Endometrial microvascular endothelial cells (primary cell): ENCODE results near the gene CP. TPM values are rescaled to one million over a fixed set of nuclear protein-coding genes. Genes with fewer than 3 reads are reported as not detected.
"Not testable (repeated sequence)": the region's sequence is repeated elsewhere in the genome, so short reads cannot be mapped to it uniquely, and the experiment has no call there.

Source experiments
- in situ Hi-C: cut with HindIII; loops from 2 replicates; pipeline ENCODE4 v1.10.0; 2017; ENCODE audit warnings: low sequenced_read_pairs, low pct_unique_long_range_greater_than_20kb; ENCODE audit errors: inconsistent ontology term
- total RNA-seq: library from RNA; depleted of rRNA; stranded (reverse); fragments of >200 nt; gene quantifications from one replicate; pipeline ENCODE4 v1.2.3, GENCODE V29; 2015; ENCODE audit errors: inconsistent ontology term

Gene CP
- not detected for total RNA-seq

DNA sequence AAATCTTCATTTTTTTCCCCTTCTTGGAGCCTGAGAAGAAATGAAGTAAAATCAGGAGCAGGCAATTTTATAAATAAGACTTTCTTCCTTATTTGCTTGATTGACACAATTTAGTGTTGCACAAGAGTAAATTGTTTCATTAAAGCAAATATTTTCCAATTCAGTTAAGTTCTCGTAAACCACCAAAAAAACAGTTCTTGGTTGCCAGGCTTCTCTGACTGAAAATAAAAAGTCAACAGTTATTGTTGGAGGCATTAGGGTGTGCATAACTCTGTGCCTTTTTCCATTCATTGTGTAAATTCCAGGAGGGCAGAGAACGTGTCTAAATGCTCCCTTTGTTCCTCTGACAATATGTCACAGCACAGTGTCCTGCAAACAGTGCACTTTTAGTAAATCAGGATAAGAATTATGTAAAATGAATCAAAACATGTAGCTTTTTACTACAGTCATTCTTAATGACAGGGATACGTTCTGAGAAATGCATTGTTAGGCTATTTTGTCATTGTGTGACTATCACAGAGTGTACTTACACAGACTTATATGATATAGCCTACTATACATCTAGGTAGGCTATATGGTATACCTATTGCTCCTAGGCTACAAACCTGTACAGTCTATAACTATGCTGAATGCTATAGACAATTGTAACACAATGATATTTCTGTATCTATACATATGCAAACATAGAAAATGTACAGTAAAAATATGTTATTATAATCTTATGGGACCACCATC is at the start of gene CP:
CP (minus strand) TSS at position 47 of the 735 bp plus-strand sequence; CDS start at position 10, 37 bp downstream.
- in situ Hi-C loops: no loop called here

DNA sequence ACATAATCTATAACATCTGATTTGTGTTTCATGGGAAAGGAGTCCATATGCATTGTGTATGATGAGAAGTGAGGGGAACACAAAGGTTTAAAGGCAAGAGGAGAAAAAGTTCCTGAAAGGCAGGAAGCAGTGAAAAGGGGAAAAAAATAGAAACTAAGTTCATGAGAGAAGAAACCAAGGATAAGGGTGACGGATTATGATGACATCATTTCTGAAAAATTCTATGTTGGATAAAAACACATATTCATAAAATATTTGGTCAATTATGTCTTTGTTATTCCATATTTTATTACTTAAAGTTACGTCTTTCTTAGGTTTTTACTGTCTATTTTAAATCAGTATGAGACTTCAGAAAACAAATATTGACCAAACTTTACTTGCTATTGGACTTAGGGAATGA is 48.6 kb upstream of the CP start:
- in situ Hi-C loops: no loop called here

DNA sequence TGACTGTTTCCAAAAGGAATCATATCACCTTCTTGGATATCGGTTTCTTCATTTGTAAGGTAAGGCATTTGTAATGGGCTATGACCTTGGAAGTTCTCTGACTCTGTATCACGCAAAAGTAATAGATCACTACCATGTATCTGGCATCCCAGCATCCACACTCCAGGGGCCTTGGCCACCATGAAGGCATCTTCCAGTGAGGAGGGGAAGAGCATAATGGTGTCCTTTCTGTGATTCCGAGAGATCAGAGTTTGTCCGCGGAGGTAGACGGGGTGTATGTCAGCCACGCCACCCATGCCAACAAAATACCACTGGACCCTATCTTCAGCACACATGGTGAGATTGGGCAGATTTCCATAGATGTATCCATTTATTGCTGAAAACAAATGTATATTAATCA is 48.1 kb upstream of the CP start:
- in situ Hi-C loops: no loop called here

DNA sequence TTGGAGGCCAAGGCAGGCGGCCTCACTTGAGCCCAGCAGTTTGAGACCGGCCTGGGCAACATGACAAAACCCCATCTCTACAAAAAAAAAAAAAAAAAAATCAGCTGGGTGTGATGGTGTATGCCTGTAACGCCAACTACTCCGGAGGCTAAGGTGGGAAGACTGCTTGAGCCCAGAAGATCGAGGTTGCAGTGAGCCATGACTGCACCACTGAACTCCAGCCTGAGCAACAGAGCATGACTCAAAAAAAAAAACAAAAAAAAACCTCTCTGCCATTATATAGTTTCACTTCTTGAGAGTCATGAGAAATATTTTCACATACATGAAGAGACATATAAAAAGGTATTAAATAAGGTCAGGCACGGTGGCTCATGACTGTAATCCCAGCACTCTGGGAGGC is 45.9 kb upstream of the CP start:
- in situ Hi-C loops: no loop called here

DNA sequence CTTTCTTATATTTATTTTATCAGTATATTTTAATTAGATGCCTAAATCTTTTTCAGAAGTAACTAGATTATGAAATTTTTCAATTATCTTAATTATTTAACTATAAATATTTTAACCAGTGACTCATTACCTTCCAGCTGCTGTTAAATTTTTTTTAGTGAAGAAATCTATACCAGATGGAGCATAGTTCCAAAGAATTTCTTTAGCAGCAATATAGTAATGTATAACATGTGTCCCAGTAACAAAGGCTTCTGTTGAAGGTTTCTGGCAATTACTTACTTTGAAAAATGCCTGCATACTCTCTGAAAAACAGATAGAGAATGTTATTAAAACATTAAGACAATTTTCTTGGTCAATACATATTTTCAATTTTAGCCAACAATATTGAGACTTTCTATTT is 45.1 kb upstream of the CP start:
- in situ Hi-C loops: no loop called here

DNA sequence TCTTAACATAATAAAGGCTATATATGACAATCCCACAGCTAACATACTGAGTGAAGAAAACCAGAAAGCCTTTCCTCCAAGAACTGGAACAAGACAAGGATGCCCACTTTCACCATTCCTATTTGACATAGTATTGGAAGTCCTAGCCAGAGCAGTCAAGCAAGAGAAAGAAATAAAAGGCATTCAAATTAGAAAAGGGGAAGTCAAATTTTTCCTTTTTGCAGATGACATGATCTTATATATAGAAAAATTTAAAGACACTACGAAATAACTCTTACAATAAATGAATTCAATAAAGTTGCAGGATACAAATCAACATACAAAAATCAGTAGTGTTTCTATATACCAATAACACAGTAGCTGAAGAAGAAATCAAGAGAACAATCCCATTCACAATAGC is 42.2 kb upstream of the CP start:
- in situ Hi-C loops: no loop called here

DNA sequence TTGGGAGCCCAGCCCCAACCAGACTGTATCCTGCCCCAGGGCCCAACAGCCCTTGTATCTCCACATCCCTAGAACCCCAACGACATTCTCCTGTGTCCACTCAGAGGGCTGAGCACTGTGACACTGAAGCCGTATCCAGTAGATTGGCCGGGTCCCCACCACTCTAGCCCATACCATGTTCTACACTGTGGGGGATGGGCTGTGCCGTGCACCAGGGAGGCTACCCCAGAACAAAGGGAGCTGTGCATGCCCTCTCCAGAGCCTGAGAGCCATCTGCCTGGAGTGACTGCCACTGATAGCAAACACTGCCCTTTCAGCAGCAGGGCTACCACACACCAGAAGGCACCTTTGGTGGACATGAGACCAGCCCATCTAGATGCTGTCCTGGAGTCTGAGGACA is 37.1 kb upstream of the CP start:
- in situ Hi-C loops: no loop called here

DNA sequence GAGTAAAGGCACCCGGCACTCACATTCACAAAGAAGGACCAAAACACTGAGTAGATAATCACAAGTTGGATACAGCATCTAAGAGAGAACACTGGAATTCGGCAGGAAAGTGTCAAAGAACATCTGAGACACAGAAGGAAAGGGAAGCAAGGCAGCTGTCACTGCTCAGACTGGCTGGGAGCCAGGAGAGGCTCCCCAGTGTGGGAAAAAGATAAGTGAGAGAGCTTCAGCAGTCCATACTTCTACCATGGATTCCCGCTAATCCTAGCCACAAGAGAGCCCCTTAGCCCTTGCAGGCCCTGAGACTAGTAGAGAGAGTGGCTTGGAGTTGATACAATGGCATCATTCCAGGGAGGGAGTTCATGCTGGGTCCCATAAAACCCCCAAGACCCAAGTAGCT is 36.7 kb upstream of the CP start:
- in situ Hi-C loops: no loop called here

DNA sequence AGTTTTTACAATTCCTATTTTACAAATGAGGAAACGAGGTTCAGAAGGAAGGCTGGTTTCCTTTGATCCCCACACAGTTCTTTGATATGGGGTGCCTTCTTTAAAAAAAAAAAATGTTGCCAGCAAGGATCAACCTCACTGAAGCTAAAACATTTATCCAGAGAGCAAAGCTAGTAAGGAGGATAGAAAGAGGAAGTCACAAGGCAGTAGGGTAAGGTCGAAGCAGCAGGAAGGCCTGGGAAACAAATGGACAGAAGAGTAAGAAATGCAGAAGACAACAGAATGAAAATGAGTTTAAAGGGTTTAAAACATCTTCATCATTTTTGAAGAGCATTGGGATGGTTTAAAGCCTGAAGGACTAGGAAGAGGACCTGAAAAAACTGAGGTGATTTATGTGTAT is 30.6 kb upstream of the CP start:
- in situ Hi-C loops: no loop called here

DNA sequence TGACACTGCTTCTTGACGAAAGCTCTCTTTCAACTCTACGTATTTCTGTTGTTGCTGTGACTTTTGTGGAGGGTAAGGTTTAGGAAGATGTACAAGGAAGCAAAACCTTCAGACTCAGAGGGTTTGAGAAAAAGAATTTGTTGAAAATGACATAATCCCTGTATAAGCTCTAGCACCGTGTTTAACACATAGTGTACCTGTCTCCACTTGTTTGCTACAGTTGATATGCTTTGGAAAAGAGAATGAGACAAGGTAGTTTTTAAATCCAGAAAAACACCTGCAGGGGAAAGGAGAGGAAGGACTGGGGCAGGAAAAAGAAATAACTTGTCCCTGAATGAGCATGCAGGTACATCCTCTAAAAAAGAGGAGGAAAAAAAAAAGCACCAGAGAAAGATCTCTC is 29.6 kb upstream of the CP start:
- in situ Hi-C loops: no loop called here

DNA sequence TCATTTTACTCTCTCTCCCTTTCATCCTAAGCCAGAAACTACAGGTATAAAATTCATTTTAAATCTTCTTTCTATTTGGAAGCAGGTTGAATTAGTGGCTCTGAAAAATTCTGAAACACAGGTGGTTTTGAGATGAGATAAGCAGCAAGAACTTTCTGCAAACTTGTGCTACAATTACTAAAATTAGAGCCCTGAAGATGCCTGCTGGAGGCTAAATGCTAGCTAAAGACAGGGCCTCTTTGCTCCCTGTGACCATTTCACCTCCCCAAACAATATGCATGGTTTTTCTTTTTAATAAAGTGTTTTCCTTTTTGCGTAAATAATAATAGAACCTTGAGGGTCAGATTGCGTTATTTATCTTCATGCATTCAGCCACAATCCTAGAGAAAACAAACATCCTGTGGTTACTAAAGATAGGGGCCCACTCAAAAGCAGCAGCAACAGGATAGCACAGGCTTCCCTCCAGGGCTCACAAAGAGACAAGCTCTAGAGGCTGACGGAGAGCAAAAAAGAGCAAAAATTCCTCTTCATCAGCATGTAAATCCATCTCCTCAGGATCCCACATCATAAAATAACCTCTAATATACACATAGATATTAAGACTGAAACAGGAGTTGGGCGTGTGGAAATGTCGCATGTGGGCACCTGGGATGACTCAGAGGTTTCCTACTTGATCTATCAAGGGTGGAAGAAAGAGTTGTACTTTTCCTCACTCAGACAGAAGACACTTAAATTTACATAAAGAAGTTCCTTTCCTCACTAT is 26.5 kb upstream of the CP start:
- in situ Hi-C loops: no loop called here

DNA sequence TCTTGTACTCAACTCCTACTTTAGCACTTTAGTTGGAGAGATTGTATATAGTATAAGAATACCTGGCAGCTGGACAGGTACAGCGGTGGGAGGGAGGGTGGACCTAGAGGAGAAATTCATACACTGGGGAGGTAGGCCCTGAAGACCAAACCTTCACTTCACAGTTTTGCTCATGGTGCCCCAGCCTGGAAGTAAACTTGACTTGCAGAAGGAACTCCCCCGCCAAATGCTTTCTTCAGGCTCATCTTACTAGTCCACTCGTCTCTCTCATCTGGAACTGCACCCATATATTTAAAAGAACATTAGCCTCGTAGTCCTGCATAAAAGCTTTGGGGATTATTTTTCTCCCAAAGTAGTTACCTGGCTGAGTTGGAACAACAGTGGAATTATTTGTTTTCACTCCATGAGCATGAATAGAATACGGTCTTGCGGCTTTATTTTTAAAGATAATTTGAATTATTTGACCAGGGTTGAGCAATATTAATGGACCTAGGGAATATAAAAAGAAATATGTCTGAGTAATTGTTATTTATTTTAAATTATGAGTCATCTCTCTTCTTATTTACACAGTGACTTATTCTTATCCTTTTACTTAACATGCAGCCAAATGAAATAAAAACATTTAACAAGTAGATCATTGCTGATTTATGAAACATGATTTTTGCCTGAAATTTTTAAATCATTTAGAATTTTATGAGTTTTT is 25.5 kb upstream of the CP start:
- in situ Hi-C loops: no loop called here

DNA sequence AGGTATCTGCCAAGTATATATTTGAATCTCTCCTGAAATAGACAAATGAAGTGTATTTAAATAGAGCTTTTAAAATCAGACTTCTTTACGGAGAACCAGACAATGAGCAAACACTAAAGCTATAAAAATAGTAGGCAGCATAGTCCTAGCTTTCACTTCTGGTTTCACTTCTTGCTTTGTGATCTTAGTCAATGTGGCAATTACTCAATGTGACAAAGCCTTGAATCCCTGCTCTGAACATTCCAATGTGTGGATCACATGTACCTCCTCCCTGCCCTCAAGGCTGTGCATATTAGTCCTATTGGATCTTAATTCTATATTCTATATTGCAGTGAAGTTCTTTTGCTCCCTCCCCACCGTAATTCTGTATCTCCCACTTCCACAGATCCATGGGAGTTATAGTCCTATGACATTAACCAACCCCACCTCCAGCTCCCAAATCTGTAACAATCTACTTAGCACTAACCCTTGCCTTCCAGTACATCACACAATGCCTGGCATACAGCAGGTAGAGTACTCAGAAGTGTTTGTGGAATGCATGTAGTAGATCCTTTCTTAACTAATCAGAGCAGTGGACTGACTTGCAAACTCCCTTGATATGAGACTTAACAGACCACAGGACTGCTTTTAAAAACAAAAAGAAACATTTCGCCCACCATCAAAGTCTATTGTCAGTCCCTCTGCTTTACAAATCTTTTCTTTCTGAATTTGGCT is 24.3 kb upstream of the CP start:
- in situ Hi-C loops: no loop called here

DNA sequence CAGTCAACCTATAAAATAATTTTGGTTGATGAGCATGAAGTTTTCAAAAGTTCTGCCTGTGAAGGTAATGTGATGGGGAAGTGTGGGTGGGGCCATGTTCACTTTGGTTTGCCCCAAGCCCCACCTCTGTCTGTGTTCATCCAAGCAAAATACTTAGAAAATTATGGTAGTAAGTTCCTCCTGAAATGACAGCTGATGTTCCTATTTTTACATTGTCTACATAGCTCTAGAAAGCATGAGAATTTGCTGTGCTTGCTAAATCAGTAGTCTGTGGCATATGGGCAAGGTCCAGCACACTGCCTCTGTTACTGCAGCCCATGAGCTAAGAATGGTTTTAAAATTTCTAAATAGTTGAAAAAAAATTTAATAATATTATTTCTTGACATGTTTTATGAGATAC is 21.9 kb upstream of the CP start:
- in situ Hi-C loops: no loop called here

DNA sequence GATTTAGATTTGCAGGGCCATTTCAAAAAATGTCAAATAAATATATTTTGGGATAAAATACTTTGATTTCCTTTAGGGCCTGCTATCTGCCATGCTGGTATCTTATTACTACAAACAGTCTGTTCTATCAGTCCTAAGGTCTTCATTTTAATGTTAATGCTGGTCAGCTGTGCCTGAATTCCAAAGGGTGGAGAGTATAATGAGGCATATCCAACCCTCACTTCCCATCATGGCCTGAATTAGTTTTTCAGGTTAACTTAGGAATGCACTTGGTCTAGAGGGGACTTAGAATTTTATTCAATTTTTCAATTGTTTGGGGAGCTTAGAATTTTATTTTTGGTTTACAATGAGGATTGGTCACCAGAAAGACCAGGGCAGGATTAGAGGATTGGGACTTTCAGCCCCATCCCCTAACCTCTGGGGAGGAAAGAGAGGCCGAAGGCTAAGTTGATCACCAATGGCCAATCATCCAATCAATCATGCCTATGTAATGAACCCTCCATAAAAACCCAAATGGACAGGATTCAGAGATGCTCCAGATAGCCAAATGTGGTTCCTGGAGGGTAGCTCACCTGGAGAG is 17.8 kb upstream of the CP start:
- in situ Hi-C loops: no loop called here

DNA sequence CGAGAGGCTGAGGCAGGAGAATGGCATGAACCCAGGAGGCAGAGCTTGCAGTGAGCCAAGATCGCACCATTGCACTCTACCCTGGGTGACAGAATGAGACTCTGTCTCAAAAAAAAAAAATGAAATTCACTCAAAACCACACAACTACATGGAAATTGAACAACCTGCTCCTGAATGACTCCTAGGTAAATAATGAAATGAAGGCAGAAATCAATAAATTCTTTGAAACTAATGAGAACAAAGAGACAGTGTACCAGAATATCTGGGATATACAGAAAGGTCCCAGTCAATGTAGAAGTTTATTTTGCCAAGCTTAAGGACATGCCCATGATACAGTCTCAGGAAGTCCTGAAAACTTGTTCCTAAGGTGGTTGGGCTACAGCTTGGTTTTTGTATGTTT is 16.6 kb upstream of the CP start:
- in situ Hi-C loops: not testable (repeated sequence)

DNA sequence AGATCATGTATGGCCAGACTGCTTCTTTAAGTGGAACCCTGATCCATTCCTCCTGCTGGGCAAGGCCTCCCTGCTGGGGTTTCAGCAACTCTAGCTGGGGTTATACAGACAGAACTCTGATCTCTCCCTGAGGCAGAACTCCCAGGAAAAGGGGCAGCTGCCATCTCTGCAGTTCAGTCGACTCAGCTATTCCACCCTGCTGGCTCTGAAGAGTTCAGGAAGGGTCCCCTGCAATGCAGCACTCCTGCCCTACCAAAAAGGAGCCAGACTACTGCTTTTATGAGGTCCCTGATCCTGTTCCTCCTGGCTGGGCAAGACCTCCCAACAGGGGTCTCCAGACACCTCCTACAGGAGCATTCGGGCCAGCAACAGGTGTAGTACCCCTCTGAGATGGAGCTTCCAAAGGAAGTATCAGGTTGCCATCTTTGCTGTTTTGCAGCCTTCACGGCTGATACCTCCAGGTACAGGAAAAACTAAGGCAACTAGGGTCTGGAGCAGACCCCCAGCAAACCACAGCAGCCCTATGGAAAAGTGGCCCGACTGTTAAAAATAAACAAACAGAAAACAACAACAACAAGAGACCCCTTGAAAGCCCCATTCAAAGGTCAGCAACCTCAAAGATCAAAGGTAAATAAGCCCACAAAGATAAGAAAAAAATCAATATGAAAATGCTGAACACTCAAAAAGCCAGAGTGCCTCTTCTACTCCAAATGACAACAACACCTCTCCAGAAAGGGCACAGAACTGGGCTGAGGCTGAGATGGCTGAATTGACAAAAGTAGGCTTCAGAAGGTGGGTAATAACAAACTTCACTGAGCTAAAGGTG is 14.2 kb upstream of the CP start:
- in situ Hi-C loops: no loop called here

DNA sequence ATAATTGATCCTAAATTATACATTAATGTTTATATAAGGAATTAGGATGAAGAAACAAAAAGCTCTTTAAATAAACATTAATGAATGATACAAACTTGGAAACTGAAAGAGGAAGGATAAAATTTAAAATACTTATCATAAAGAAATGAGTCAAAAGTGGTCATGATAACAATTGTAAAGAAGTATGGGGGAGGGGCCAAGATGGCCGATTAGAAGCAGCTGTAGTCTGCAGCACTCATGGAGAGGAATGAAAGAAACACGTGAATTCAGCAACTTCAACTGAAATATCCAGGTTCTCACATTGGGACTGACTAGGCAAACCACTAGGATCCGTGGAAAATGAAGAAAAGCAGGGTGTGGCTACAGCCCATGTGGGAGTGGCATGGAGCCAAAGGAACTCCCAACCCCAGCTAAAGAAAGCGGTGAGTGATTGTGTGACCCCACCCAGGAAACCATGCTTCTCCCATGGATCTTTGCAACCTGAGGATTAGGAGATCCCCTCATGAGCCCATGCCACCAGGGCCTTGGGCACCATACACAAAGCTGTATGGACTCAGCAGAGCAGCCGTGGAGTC is 13.1 kb upstream of the CP start:
- in situ Hi-C loops: no loop called here
